ENCODE measurements around the gene MYO15B.
A peak's percentile ranks its signal among the peaks of the same experiment; 100 is the strongest.

MYO15B gene

DNA sequence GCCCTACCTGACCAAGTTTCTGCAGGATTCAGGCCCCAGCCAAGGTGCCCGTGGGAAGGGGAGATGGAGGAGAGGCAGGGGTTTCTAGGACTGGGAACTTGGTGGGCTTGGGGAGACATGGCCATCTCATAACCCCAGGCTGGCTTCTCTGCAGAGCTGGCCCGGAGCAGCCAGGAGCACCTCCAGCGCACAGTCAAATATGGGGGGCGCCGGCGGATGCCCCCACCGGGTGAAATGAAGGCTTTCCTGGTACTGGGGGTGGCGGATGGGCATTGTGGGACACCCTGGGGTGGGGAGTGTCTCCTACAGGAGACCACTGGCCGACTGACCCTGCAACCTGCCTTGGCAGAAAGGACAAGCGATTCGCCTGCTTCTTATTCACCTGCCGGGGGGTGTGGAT, 36.4 kb downstream of the MYO15B start:
- no peaks in the 10 kb centered on the region for H3F3A ChIP-seq (ENCODE audit: low read depth)

DNA sequence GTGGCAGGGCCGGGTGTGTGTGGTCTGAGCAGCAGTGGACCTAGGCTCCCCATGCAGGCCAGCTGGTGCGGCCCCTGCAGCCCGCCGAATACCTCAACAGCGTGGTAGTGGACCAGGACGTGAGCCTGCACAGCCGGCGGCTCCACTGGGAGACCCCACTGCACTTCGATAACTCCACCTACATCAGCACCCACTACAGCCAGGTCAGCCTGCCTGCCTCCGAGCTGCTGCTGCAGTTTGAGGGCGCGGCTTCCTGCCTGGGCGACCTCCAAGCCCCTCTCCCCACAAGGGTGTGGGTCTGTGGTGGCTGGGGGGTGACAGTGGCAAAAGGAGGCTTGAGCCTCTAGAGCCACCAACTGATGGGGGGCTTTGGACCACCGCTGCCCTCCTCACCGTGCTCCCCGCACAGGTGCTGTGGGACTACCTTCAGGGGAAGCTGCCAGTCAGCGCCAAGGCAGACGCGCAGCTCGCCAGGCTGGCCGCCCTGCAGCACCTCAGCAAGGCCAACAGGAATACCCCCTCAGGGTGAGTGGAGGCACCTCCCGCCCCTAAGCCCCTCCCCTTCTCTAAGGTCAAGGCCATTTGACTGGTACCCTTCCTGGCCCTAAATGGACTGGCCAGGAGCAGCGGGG, 37.2 kb downstream of the MYO15B start:
- H3K9me2 ChIP-seq (replicated peaks; ENCODE audit: low read depth, low read length), result no peaks in the 10 kb centered on the region
- no peak overlapping the region for H3K4me2 ChIP-seq (ENCODE audit: low read depth, low read length, poor library complexity, severe bottlenecking)
- H2AFZ ChIP-seq (ENCODE audit: low read length), result no peak overlapping the region
- H3F3A ChIP-seq (ENCODE audit: low read depth), result no peaks in the 10 kb centered on the region
- no peaks in the 10 kb centered on the region for H3K79me2 ChIP-seq (ENCODE audit: insufficient read depth, low read length)
- H4K20me1 ChIP-seq (ENCODE audit: insufficient read depth, low read length, poor library complexity, severe bottlenecking), result no peaks in the 10 kb centered on the region
- no peaks in the 10 kb centered on the region for H3K36me3 ChIP-seq (ENCODE audit: insufficient read depth, low read length)
- no peaks in the 10 kb centered on the region for H3K4me1 ChIP-seq (ENCODE audit: insufficient read depth, low read length, poor library complexity, severe bottlenecking)
- TF ChIP-seq, protein P1, sequence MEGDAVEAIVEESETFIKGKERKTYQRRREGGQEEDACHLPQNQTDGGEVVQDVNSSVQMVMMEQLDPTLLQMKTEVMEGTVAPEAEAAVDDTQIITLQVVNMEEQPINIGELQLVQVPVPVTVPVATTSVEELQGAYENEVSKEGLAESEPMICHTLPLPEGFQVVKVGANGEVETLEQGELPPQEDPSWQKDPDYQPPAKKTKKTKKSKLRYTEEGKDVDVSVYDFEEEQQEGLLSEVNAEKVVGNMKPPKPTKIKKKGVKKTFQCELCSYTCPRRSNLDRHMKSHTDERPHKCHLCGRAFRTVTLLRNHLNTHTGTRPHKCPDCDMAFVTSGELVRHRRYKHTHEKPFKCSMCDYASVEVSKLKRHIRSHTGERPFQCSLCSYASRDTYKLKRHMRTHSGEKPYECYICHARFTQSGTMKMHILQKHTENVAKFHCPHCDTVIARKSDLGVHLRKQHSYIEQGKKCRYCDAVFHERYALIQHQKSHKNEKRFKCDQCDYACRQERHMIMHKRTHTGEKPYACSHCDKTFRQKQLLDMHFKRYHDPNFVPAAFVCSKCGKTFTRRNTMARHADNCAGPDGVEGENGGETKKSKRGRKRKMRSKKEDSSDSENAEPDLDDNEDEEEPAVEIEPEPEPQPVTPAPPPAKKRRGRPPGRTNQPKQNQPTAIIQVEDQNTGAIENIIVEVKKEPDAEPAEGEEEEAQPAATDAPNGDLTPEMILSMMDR (conservative IDR thresholded peaks at IDR 0.05; ENCODE audit: low read length), result no peak
- TF ChIP-seq EZH2phosphoT487 (IDR thresholded peaks at IDR 0.05; ENCODE audit: borderline replicate concordance), result no peak
- H3K27me3 ChIP-seq (ENCODE audit: insufficient read depth, low read length, poor library complexity, severe bottlenecking), result no peaks in the 10 kb centered on the region
- H3K4me3 ChIP-seq (ENCODE audit: low read length, poor library complexity, severe bottlenecking), result no peak overlapping the region
- no peaks in the 10 kb centered on the region for H3K9me3 ChIP-seq (ENCODE audit: insufficient read depth, low read depth, low read length)
- no peak overlapping the region for H3K9ac ChIP-seq (ENCODE audit: low read depth, low read length, poor library complexity, severe bottlenecking)

More for the DNA sequence above, 36.4 kb downstream of the MYO15B start:
- Histone ChIP-seq H3K27me3 (ENCODE audit: insufficient read depth, low read length, poor library complexity, severe bottlenecking) (no peaks in the 10 kb centered on the region), H3K36me3 (ENCODE audit: insufficient read depth, low read length) (no peaks in the 10 kb centered on the region), H3K4me3 (ENCODE audit: low read length, poor library complexity, severe bottlenecking) (no peak overlapping the region), H4K20me1 (ENCODE audit: insufficient read depth, low read length, poor library complexity, severe bottlenecking) (no peaks in the 10 kb centered on the region), H3K9me2 (replicated peaks; ENCODE audit: low read depth, low read length) (no peaks in the 10 kb centered on the region), H3K4me1 (ENCODE audit: insufficient read depth, low read length, poor library complexity, severe bottlenecking) (no peaks in the 10 kb centered on the region), H2AFZ (ENCODE audit: low read length) (no peak overlapping the region), H3K79me2 (ENCODE audit: insufficient read depth, low read length) (no peaks in the 10 kb centered on the region), H3K9ac (ENCODE audit: low read depth, low read length, poor library complexity, severe bottlenecking) (no peak overlapping the region), H3K4me2 (ENCODE audit: low read depth, low read length, poor library complexity, severe bottlenecking) (no peak overlapping the region), H3K9me3 (ENCODE audit: insufficient read depth, low read depth, low read length) (no peaks in the 10 kb centered on the region)
- TF ChIP-seq EZH2phosphoT487 (IDR thresholded peaks at IDR 0.05; ENCODE audit: borderline replicate concordance), result no peak
- TF ChIP-seq, protein P1 (conservative IDR thresholded peaks at IDR 0.05; ENCODE audit: low read length), result no peak

DNA sequence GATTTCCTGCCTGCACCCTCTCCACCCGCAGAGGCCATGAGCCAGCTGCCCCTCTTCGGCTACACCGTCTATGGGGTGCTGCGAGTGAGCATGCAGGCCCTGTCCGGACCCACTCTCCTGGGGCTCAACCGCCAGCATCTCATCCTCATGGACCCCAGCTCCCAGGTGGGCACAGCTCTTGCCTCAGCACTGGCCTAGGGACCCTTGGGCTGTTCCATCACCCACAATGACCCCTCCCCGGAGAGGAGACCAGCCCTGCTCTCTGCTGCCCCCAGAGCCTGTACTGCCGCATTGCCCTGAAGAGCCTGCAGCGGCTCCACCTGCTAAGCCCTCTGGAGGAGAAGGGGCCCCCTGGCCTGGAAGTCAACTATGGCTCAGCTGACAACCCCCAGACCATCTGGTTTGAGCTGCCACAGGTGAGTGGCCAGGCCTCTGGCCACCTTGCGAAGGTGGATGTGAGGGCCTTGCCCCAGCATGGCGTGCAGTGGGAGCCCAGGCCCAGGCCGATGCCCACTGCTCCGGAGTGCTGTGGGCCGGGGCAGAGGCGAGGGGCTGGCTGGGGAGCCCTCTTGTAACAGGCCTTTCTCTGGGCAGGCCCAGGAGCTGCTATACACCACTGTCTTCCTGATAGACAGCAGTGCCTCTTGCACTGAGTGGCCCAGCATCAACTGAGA, 38.4 kb downstream of the MYO15B start:
- Histone ChIP-seq H3K9me3 (ENCODE audit: insufficient read depth, low read depth, low read length) (no peaks in the 10 kb centered on the region), H2AFZ (ENCODE audit: low read length) (no peak overlapping the region), H3K4me3 (ENCODE audit: low read length, poor library complexity, severe bottlenecking) (no peak overlapping the region), H3F3A (ENCODE audit: low read depth) (no peaks in the 10 kb centered on the region), H3K4me2 (ENCODE audit: low read depth, low read length, poor library complexity, severe bottlenecking) (no peak overlapping the region), H4K20me1 (ENCODE audit: insufficient read depth, low read length, poor library complexity, severe bottlenecking) (no peaks in the 10 kb centered on the region), H3K9ac (ENCODE audit: low read depth, low read length, poor library complexity, severe bottlenecking) (no peak overlapping the region), H3K27me3 (ENCODE audit: insufficient read depth, low read length, poor library complexity, severe bottlenecking) (no peaks in the 10 kb centered on the region), H3K36me3 (ENCODE audit: insufficient read depth, low read length) (no peaks in the 10 kb centered on the region), H3K79me2 (ENCODE audit: insufficient read depth, low read length) (no peaks in the 10 kb centered on the region), H3K4me1 (ENCODE audit: insufficient read depth, low read length, poor library complexity, severe bottlenecking) (no peaks in the 10 kb centered on the region), H3K9me2 (replicated peaks; ENCODE audit: low read depth, low read length) (no peaks in the 10 kb centered on the region)
- TF ChIP-seq, protein P1 (conservative IDR thresholded peaks at IDR 0.05; ENCODE audit: low read length), result peak; percentile 72
- TF ChIP-seq EZH2phosphoT487 (IDR thresholded peaks at IDR 0.05; ENCODE audit: borderline replicate concordance), result no peak
